BJ (cell line): ENCODE results near the gene DCAF4L1. TPM values are rescaled to one million over a fixed set of nuclear protein-coding genes. Genes with fewer than 3 reads are reported as not detected.

Source experiments
- CTCF ChIA-PET: fragments of 350-600 bp; formaldehyde crosslinking; extraction: SDS; loops from one replicate; lab custom pipeline; 2021; ENCODE audit warnings: antibody characterized with exemption, inconsistent platforms; lab: Yijun Ruan, JAX
- POLR2A ChIA-PET: fragments of 300-600 bp; sonication (Branson Sonifier 250); formaldehyde crosslinking; extraction: SDS; loops from one replicate; lab custom pipeline; 2021; ENCODE audit warnings: antibody characterized with exemption; lab: Charles Lee
- DNase-seq: peaks from one replicate; pipeline ENCODE4 v3.0.0-alpha.2; 2011; ENCODE audit warnings: low read depth
- H3K27me3 ChIP-seq: 2 replicates; pipeline ENCODE4 v1.6.0; 2011; ENCODE audit warnings: low read length; ENCODE audit not compliant: control insufficient read depth, insufficient read depth
- H3K36me3 ChIP-seq: 2 replicates; pipeline ENCODE4 v1.5.1; 2011; ENCODE audit warnings: low read length; ENCODE audit not compliant: control insufficient read depth, insufficient read depth
- H3K4me3 ChIP-seq: 2 replicates; pipeline ENCODE4 v1.5.1; 2011; ENCODE audit warnings: low read depth, mild to moderate bottlenecking, control low read depth, low read length
- polyA plus RNA-seq: library from polyadenylated mRNA; depleted of rRNA; stranded (reverse); fragments of >200 nt; gene quantifications from 2 replicates; pipeline ENCODE4 v1.2.3, GENCODE V29; 2011
- TF ChIP-seq, protein P1 (sequence below): IDR thresholded peaks from 2 replicates; pipeline ENCODE4 v1.5.1; 2011; ENCODE audit warnings: low read depth, mild to moderate bottlenecking, control low read depth, inconsistent platforms, low read length, moderate library complexity; ENCODE audit not compliant: insufficient read depth

DCAF4L1 gene
- polyA plus RNA-seq, 1 experiment: 0.04 TPM

DNA sequence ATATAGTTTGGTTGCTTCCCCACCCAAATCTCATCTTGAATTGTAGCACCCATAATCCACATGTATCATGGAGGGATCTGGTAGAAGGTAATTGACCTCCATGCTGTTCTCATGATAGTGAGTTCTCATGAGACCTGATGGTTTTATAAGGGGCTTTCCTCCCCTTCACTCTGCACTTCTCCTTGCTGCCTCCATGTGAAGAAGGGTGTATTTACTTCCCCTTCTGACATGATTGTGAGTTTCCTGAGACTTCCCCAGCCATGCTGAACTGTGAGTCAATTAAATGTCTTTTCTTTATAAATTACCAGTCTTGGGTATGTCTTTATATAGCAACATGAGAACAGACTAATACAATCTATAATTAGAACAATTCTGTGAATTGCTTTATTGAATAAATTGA is 11.9 kb upstream of the DCAF4L1 start:
- no peaks in the 10 kb centered on the region for H3K36me3 ChIP-seq
- H3K4me3 ChIP-seq: no peak overlapping the region
- DNase-seq: no peak
- TF ChIP-seq, protein P1, sequence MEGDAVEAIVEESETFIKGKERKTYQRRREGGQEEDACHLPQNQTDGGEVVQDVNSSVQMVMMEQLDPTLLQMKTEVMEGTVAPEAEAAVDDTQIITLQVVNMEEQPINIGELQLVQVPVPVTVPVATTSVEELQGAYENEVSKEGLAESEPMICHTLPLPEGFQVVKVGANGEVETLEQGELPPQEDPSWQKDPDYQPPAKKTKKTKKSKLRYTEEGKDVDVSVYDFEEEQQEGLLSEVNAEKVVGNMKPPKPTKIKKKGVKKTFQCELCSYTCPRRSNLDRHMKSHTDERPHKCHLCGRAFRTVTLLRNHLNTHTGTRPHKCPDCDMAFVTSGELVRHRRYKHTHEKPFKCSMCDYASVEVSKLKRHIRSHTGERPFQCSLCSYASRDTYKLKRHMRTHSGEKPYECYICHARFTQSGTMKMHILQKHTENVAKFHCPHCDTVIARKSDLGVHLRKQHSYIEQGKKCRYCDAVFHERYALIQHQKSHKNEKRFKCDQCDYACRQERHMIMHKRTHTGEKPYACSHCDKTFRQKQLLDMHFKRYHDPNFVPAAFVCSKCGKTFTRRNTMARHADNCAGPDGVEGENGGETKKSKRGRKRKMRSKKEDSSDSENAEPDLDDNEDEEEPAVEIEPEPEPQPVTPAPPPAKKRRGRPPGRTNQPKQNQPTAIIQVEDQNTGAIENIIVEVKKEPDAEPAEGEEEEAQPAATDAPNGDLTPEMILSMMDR: no peak
- POLR2A ChIA-PET: no interaction called here
- CTCF ChIA-PET: no interaction called here
- H3K27me3 ChIP-seq: no peaks in the 10 kb centered on the region

DNA sequence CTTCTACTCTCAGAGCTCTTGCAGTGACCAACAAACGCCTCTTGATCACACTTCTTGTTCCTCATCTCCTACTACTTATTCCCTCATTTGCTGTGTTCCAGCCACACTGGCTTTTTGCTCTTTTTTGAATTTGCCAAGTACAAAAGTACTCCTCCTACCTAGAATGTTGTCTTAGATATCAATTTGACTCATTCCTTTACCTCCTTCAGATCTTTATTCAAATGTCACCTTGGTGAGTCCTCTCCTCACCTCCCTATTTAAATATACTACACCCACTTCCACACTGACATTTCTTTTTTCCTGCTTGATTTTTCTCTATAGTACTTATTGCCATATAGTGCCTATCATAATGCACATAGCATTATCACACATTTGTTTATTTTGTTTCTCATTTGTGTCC is 6.2 kb upstream of the DCAF4L1 start:
- Histone ChIP-seq H3K36me3 (no peaks in the 10 kb centered on the region), H3K27me3 (no peaks in the 10 kb centered on the region), H3K4me3 (no peak overlapping the region)
- ChIA-PET POLR2A (no interaction called here), CTCF (interaction anchor here (1.3 to 1.9 kb wide), 2 partner anchors 8 to 12 kb away, joined by 4 to 6 read pairs; no protein-coding TSS in a partner anchor)
- TF ChIP-seq, protein P1: no peak
- no peak for DNase-seq

DNA sequence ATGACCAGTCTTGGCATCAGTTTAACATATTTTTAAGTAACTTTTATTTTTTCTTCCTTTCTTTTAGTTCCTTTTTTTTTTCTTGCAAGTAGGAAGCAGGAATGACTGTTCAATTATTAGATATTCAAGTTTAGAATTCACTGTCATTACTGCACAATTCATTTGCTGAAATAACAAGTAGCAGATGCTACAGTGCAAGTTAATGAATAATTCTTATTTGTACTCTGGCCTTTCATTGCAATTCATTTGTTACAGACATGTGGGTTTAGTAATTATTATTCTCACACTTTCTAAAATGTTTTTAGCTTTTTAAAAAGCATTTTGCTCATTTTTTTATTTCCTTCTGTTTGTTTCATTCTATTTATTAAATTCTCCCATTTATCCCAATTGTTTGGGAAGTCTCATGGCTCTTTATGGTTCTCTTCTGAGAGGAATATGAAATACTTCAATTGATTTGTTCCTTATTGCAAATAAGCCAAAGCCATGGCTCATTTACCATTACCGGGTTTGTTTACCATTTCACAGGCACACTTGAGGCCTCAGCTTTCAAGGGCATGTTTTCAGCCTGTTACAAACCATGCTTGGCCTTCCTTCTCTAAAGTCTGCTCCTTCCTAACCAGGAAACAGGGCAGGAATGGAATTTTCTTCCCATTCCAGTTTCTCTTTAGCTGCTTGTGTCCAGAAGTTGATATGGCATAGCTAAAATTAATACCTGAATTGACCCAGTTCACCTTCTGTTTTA is 4.6 kb upstream of the DCAF4L1 start:
- Histone ChIP-seq H3K27me3 (no peaks in the 10 kb centered on the region), H3K36me3 (no peaks in the 10 kb centered on the region), H3K4me3 (no peak overlapping the region)
- ChIA-PET CTCF (interaction anchor here (0.6 to 1.3 kb wide), 4 partner anchors 10 to 285 kb away, joined by 3 to 4 read pairs (median 4); no protein-coding TSS in a partner anchor), POLR2A (no interaction called here)
- no peak for DNase-seq
- TF ChIP-seq, protein P1: no peak

DNA sequence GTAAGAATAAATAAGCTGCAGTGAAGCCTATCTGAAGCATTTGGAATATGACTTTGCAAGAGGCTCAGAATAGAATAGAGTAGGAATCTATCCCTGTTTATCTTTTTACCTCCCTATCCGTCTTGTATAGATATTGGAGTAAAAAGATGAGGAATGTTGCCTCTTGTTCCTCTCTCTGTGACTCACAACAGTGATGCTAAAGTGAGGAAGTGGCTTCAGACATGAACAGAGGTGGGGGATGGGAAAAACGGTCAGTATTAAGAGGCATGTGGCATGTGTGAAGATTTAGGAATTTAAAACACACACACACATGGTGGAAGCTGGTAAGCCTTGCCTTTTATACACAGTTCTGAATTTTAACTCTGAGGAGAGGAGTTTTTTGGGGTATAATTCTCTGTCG is 3.8 kb upstream of the DCAF4L1 start:
- Histone ChIP-seq H3K4me3 (no peak overlapping the region), H3K27me3 (no peaks in the 10 kb centered on the region), H3K36me3 (no peaks in the 10 kb centered on the region)
- no peak for DNase-seq
- POLR2A ChIA-PET: no interaction called here
- TF ChIP-seq, protein P1: no peak
- CTCF ChIA-PET: no interaction called here

DNA sequence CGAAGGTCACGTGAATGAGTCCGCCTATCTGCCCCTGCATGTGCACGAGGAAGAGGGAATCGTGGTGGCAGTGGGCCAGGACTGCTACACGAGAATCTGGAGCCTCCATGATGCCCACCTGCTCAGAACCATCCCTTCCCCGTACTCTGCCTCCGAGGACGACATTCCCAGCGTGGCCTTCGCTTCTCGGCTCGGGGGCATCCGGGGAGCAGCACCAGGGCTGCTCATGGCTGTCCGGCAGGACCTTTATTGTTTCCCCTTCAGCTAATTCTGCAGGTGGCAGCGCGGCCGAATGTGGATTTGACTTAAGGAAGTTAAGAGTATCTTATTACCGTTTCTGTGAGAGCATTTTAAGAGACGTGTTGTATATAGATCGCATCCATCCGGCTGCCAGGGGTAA is 1.2 kb downstream of the DCAF4L1 start:
- no peaks in the 10 kb centered on the region for H3K36me3 ChIP-seq
- POLR2A ChIA-PET: no interaction called here
- DNase-seq: no peak
- no peak overlapping the region for H3K4me3 ChIP-seq
- no peaks in the 10 kb centered on the region for H3K27me3 ChIP-seq
- TF ChIP-seq, protein P1: no peak
- CTCF ChIA-PET: no interaction called here
